DMS153 treated with DMSO at 0.1 percent for 48 hours (cell line): ENCODE measurements around the gene ITGB6.

Experiments used
- DNase-seq: peaks from one replicate; lab custom pipeline; 2025; ENCODE audit not compliant: unreplicated experiment; lab: John Stamatoyannopoulos, UW

ITGB6 gene

GRCh38 chr2:160222546-160223283, 22.6 kb upstream of the ITGB6 start:
- no peak for DNase-seq

DNA sequence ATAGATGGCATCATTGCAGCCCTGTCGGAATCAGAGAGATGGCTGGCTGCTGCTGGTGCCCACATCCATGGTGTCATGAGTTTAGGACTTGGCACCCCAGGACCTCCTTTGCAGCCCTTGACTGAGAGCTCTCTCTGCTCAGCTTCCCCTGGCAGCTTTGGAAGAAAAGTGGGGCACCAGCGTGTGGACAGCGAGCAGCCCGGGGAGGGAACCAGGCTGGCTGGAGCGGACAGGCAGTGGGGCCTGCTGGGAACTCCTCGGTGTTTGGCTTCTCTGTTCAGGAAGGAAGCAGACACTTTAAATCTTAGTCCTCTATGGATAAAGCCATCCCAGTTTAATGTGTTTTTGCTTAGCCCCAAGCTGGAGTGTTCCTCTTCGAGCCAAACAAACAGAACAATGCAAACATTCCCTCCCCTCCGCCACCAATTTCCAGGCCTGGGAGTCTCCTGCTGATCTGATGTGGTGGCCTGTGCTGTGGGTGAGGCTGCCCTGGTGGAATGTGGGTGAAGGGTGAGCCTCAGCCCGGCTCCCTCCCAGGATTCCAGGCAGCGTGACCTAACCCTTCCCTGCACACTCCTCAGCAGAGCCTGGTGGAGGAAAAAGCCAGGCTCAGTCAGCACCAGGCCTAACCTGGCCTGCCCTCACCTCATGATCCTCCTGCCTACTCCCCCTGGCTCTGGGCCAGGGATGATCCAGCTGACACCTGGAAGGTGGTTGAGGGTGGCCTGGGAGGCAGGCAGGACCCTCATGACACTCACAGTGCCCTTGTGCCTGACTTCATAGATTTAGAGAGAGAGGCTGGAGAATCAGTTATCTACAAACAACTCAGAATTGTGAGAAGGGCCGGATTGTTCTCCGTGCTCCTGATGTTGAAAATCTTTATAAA, 21.6 kb upstream of the ITGB6 start:
- no peak for DNase-seq

DNA sequence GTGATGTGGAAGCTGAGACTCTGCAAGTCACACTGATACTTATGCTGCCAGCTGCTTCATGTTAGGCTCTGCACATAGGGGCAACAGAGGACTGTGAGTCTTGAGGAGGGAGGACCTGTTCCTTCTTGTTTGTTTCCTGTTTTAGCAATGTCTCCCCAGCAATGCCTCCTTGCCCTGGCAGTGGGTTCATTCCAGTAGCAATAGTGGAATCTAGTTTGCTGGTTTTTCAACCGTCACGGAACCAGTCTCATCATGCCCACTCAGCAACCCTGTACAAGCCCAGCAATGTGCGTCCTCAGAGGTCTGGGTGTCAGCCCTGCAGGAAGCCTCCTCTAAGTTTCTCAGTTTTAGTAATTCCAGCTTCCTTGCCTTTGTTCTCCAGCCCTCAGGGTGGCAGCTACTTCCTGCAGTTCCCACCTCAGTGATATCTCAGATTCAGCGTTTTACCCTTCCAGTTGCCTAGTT, 20.5 kb upstream of the ITGB6 start:
- DNase-seq, result no peak

DNA sequence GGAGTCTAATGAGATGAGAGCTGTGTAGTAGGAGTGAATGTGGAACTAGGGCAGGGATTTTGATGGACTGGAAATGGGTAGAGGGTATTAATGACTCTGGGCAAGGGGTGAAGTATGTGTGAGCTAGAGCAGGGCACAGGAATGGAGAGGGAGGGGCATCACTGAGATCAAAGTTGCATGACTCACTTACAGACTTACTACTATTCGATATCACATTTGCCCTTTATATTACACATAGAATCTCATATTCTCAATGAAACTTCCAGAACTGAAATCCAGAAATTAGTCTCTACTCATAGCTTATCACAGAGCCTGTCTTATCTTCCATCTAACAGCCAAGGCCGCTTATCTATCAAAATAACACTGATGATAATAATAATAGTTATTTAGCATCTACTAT, 20.0 kb upstream of the ITGB6 start:
- DNase-seq, result no peak

- no peak for DNase-seq
These were observed 14.7 kb upstream of the ITGB6 start for GRCh38 chr2:160214461-160215445.

DNA sequence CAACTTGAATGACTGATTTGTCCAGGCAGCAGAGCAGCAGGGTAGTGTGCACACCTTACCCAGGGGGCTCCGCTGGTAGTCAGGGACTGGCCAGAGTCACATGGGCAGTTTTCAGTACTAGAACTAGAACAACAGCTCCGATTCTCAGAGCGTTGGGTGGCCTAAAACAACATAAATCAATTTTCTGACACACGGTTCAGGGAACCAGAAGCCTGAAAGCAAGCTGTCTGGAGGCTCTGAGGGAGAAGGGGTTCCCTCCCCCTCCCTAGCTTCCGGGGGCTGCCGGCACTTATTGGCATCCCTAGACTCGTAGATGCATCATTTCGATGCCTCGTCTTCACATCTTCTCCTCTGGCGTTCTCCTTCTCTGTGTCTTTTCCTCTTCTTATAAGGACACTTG, 13.4 kb upstream of the ITGB6 start:
- DNase-seq, result no peak

GRCh38 chr2:160210599-160211138, 10.6 kb upstream of the ITGB6 start:
- peak; percentile 53 for DNase-seq

DNA sequence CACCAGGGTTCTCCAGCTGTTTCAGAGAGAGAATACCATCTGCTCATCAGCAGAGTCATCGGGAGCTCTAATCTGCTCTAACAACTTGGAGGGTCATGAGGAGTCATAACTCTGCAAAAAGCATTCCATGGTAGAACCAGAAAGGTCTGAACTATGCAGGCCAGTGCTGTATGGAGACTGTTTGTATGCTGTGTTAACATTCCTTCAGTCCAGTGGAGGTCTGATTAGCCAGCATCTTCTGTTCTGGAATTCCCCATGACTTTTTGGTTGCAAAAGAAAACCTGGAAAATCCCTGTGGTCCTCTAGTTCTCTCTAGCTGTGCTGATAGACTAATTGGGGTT, 9.4 kb upstream of the ITGB6 start:
- DNase-seq, result no peak

- no peak for DNase-seq
These were observed 8.8 kb upstream of the ITGB6 start for GRCh38 chr2:160208655-160209515.

GRCh38 chr2:160207804-160208654, 8.0 kb upstream of the ITGB6 start:
- no peak for DNase-seq

DNA sequence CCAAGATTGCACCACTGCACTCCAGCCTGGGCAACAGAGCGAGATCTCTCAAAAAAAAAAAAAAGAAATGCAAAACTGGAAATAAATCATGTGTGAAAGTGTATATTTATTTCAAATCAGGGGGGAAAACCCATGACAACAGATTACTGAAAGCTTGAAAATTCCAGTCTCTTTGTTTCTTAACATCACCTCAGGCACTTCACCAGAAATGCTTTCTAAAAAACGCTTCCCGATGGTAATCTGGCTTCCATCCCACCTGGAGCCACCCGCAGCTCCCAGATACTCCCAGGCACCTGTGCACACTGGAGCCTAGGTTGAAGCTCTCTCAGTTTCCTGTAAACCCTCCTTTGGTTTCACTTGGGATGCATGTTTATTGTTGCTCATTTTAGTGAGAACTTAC, 7.2 kb upstream of the ITGB6 start:
- no peak for DNase-seq

DNA sequence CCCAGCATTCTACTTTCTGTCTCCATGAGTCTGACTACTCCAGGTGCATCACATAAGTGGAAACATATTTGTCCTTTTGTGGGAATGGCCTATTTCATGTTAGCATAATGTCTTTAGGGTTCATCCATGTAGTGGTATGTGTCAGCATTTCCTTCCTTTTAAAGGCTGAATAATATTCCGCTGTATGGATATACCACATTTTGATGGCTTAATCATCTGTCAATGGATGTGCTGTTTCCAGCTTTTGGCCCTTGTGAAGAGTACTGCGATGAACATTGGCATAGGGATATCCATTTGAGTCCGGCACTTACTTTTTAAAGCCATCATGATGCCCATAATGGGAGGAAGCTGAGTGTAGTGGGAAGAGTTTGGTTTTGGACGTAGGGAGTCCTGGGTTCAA, 6.4 kb upstream of the ITGB6 start:
- DNase-seq, result no peak

DNA sequence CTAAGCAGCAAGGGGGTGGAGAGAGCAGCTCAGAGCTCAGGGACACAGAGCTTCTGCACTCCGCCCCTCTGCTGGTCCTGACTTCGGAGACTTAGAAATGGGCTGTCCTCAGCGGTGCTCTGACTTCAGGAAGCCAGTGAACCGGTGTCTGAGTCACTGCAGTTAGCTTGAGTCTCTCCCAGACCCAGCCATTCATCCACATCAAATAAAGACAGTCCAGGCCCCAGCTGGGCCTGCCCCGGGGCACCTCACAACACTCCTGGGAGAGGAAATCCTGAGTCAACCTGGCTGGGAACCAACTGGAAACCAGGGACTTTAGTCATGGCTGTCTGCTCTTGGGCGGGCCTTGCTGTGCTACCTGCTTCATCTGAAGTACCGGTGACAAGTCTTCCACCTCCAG, 5.4 kb upstream of the ITGB6 start:
- no peak for DNase-seq

DNA sequence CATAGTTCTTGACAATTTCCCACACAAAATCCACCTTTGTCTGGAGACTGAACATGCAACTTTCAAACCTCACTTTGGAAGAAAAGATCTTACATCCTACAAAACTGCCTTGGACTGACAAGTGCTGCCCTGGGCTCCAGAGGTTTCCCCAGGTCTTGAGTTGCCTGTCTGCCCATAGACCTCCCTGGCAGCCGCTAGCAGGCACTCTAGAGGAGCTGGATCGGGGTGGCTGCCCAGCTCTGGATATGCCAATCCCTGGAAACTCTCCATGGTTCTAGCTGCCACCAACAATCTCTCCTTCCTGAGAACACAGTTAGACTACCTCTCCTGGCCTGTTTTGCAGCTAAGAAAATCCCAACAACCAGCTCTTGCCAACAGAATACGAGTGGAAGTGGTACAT, 3.4 kb upstream of the ITGB6 start:
- DNase-seq, result no peak

- no peak for DNase-seq
These were observed 2.9 kb upstream of the ITGB6 start for GRCh38 chr2:160203007-160203406.

- no peak for DNase-seq
These were observed 1.9 kb upstream of the ITGB6 start for GRCh38 chr2:160201849-160202539.

GRCh38 chr2:160200921-160201320, 849 bp upstream of the ITGB6 start:
- DNase-seq, result no peak

DNA sequence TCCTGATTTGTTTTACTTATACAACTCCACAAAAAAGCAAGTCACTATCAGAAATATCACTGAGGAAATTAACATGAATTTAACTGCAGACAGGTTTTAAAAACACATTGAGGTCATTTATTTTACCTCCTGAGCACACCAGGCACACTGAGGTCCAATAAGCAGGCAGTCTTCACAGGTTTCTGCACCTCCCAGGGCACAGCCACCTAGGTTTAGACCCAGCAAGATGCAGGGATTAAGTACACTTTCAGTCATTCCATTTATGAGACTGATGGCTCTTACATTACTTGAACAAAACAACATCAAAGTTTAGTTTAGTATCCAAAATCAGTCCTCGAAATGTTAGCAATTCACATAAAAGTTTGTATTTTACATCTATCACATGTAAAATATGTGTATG, 1.0 kb downstream of the ITGB6 start:
- DNase-seq, result no peak

GRCh38 chr2:160197587-160197986, 2.5 kb downstream of the ITGB6 start:
- no peak for DNase-seq
